Activated CD8-positive, alpha-beta T cell treated with anti-CD3 and anti-CD28 coated beads for 36 hours (primary cell): ENCODE data around the gene SOAT2. TPM values are rescaled to one million over a fixed set of nuclear protein-coding genes. Genes with fewer than 3 reads are reported as not detected.

Experiments used
- ATAC-seq: fragments of 200-7000 bp; cut with Tn5 transposase; one replicate; pipeline ENCODE4 v1.10.0; 2021; ENCODE audit warnings: mild to moderate bottlenecking, moderate library complexity
- CTCF ChIA-PET: fragments of 350-600 bp; sonication (Branson Sonifier 250); formaldehyde crosslinking; loops from one replicate; lab custom pipeline; 2021; ENCODE audit warnings: antibody characterized with exemption; lab: Charles Lee
- POLR2A ChIA-PET: fragments of 350-600 bp; sonication (Branson Sonifier 250); formaldehyde crosslinking; loops from one replicate; lab custom pipeline; 2021; ENCODE audit warnings: antibody characterized with exemption; lab: Charles Lee
- DNase-seq: peaks from one replicate; pipeline ENCODE4 v3.0.0-alpha.2; 2020
- H3K27ac Mint-ChIP-seq: one replicate; pipeline ENCODE4 v1.8.0; 2021; ENCODE audit warnings: mild to moderate bottlenecking, mixed read lengths
- H3K27me3 Mint-ChIP-seq: one replicate; pipeline ENCODE4 v1.8.0; 2021; ENCODE audit warnings: mixed read lengths
- H3K36me3 Mint-ChIP-seq: one replicate; pipeline ENCODE4 v1.8.0; 2021; ENCODE audit warnings: low read depth, mixed read lengths
- H3K4me1 Mint-ChIP-seq: one replicate; pipeline ENCODE4 v1.8.0; 2021; ENCODE audit warnings: low read depth, mixed read lengths
- H3K4me3 Mint-ChIP-seq: one replicate; pipeline ENCODE4 v1.8.0; 2021; ENCODE audit warnings: mild to moderate bottlenecking, moderate library complexity, mixed read lengths
- H3K9me3 Mint-ChIP-seq: one replicate; pipeline ENCODE4 v1.8.0; 2021; ENCODE audit warnings: mixed read lengths
- CTCF ChIP-seq: fragments of 200-600 bp; IDR thresholded peaks from one replicate; pipeline ENCODE4 v1.8.0; 2022; ENCODE audit warnings: antibody characterized with exemption, mild to moderate bottlenecking
- intact Hi-C: fragments of 100-400 bp; cut with micrococcal nuclease; formaldehyde crosslinking; loops from one replicate; pipeline ENCODE4 v1.10.0; 2022
- total RNA-seq, 2 experiments: library from RNA; stranded (reverse); gene quantifications; one replicate each; pipeline ENCODE4 v1.2.3, GENCODE V29; 2021

Gene SOAT2
- total RNA-seq, 2 experiments from 2014 or later, result 5.3 to 6.7 TPM

DNA sequence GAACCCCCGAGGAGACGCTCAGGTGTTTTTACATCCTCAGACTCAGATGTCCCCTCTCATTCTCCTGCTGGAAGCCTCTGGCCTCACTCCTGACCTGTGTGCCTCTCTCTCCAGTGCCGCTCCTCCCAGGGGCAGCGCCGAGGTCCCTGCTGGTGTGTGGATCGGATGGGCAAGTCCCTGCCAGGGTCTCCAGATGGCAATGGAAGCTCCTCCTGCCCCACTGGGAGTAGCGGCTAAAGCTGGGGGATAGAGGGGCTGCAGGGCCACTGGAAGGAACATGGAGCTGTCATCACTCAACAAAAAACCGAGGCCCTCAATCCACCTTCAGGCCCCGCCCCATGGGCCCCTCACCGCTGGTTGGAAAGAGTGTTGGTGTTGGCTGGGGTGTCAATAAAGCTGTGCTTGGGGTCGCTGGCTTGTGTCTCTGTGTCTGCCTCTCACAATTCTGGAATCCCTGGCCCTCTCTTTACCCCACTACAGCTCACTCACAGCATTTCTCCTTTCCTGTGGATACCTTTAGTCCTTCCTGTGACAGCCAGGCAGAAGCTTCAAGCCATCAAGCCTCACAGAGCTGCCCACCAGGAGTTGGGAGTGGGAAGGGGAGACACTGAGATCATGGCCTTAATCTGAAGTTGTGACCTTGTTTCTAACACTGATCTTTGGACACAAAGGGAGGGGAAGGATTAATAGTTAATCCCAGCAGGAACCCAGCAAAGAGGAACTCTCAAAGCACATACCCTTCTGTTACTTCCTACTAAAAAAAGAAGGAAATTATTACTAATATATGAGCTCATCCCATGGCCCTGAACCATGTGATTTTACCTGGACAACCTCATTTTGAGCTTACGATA lies 1.1 kb upstream of the SOAT2 start:
- ChIA-PET POLR2A (interaction anchor here (0.7 to 5.0 kb wide), 16 partner anchors 8 to 166 kb away, joined by 3 to 27 read pairs (median 4); partner anchors contain the start of genes CSAD, ESPL1 and SPRYD3), CTCF (interaction anchor here (0.8 to 31.8 kb wide), 21 partner anchors 8 to 250 kb away, joined by 3 to 553 read pairs (median 8); partner anchors contain the start of genes AAAS, CSAD, ESPL1 and SPRYD3)
- Mint-ChIP-seq H3K36me3 (no peaks in the 10 kb centered on the region), H3K4me1 (peaks cover 51% of the 10 kb centered on the region), H3K9me3 (no peaks in the 10 kb centered on the region), H3K4me3 (peak overlapping the region; percentile 10), H3K27ac (peak overlapping the region; percentile 84), H3K27me3 (peaks cover under 1% of the 10 kb centered on the region)
- no peak for DNase-seq
- ATAC-seq, result no peak
- TF ChIP-seq CTCF, result no peak
- intact Hi-C loops, result no loop called here

DNA sequence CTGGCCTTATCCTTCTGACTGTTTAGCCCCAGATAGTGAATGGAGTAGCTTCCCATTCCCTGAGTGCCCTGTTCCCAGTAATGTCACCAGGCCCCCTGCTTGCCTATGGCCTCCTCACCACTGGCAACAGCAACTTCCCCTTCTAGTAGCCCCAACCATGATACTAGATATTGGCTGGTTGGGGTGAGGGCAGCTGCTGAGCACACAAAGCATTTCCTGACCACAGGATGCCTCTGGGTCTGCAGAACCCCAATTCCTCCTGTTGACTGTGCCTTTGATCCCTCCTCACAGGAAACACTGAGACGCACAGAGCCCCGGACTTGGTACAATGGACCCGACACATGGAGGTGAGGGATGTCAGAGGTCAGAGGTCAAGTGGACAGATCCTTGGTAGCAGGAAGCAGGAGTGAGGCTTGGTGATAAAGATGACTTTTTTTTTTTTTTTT lies 597 bp downstream of the SOAT2 start:
- H3K4me1 Mint-ChIP-seq, result peaks cover 40% of the 10 kb centered on the region
- DNase-seq (peak; percentile 47), ATAC-seq (peak; percentile 1)

GRCh38 chr12:53105256-53105655 lies 2.0 kb downstream of the SOAT2 start:
- Mint-ChIP-seq H3K27ac (no peak overlapping the region), H3K9me3 (no peaks in the 10 kb centered on the region), H3K27me3 (no peaks in the 10 kb centered on the region), H3K36me3 (no peaks in the 10 kb centered on the region), H3K4me1 (peaks cover 34% of the 10 kb centered on the region), H3K4me3 (no peak overlapping the region)
- no peak for TF ChIP-seq CTCF
- no peak for DNase-seq
- POLR2A ChIA-PET, result no interaction called here
- CTCF ChIA-PET, result interaction anchor here (1.1 to 31.8 kb wide), 2 partner anchors 37 to 54 kb away, joined by 4 to 553 read pairs; no protein-coding TSS in a partner anchor
- ATAC-seq, result no peak
- intact Hi-C loops, result no loop called here

More for the DNA sequence above, 597 bp downstream of the SOAT2 start:
- no peaks in the 10 kb centered on the region for H3K9me3 Mint-ChIP-seq
- ChIA-PET CTCF (interaction anchor here (1.0 to 31.8 kb wide), 15 partner anchors 22 to 241 kb away, joined by 3 to 553 read pairs (median 11); partner anchors contain the start of genes AAAS, CSAD, ESPL1 and SPRYD3), POLR2A (interaction anchor here (0.8 to 2.4 kb wide), 6 partner anchors 8 to 241 kb away, joined by 3 to 11 read pairs (median 6); partner anchors contain the start of gene SPRYD3)
- no peaks in the 10 kb centered on the region for H3K36me3 Mint-ChIP-seq
- no peak for TF ChIP-seq CTCF
- intact Hi-C loops, result no loop called here
- H3K4me3 Mint-ChIP-seq, result peak overlapping the region; percentile 64
- peak overlapping the region; percentile 84 for H3K27ac Mint-ChIP-seq
- H3K27me3 Mint-ChIP-seq, result no peaks in the 10 kb centered on the region

DNA sequence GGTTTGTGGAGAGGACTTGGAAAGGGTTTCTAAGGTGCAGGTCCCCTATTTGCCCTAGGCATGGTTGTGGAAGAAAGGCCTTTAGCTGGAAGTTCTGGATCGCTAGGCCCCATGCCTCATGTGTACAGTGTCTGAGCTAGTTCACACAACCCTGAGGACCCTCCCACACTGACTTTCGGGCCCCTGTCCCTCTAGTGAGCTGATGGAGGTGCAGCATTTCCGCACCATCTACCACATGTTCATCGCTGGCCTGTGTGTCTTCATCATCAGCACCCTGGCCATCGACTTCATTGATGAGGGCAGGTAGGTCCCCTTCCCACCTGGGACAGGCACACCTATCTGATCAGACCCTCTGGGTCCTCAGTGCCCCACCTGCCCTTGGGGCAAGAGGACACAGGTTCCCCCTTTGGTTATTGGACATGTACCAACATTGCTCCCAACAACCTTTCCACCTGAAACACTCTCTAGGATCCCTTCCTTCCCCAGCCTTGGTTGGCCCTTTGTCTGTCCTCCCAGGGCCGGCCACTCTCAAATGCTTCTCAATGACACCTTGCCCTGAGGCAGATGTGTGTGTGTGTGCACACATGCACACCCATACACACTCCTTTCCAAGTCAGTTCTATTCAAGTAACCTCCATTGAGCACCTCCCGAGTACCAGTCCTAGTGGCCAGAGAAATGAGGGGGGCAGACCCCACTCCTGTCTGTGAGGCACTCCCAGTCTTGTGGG lies 2.6 kb downstream of the SOAT2 start:
- no peaks in the 10 kb centered on the region for H3K36me3 Mint-ChIP-seq
- no peaks in the 10 kb centered on the region for H3K27me3 Mint-ChIP-seq
- intact Hi-C loops, result no loop called here
- no peak for TF ChIP-seq CTCF
- H3K4me3 Mint-ChIP-seq, result no peak overlapping the region
- ChIA-PET POLR2A (no interaction called here), CTCF (interaction anchor here (1.1 to 31.8 kb wide), 2 partner anchors 37 to 53 kb away, joined by 4 to 553 read pairs; no protein-coding TSS in a partner anchor)
- no peaks in the 10 kb centered on the region for H3K9me3 Mint-ChIP-seq
- peaks cover 34% of the 10 kb centered on the region for H3K4me1 Mint-ChIP-seq
- H3K27ac Mint-ChIP-seq, result no peak overlapping the region
- DNase-seq, result no peak
- ATAC-seq, result no peak
